Retinal pigment epithelial cell (primary cell): ENCODE measurements around the gene XXYLT1.

Source experiments
- DNase-seq: peaks from one replicate; pipeline ENCODE4 v3.0.0-alpha.2; 2010; ENCODE audit warnings: low read depth
- H3K4me3 ChIP-seq: 2 replicates; pipeline ENCODE4 v1.5.1; 2011; ENCODE audit warnings: mild to moderate bottlenecking, low read length, control low read depth, moderate library complexity
- TF ChIP-seq, protein P1 (sequence below): conservative IDR thresholded peaks from 2 replicates; pipeline ENCODE4 v1.5.1; 2011; ENCODE audit warnings: low read depth, low read length, control low read depth, inconsistent platforms

The XXYLT1 gene

GRCh38 chr3:195270817-195271409, at the start of gene XXYLT1:
Gene XXYLT1, minus strand, starts transcription at chr3:195271159. Its CDS starts 101 bp downstream, at chr3:195271058.
- TF ChIP-seq, protein P1, sequence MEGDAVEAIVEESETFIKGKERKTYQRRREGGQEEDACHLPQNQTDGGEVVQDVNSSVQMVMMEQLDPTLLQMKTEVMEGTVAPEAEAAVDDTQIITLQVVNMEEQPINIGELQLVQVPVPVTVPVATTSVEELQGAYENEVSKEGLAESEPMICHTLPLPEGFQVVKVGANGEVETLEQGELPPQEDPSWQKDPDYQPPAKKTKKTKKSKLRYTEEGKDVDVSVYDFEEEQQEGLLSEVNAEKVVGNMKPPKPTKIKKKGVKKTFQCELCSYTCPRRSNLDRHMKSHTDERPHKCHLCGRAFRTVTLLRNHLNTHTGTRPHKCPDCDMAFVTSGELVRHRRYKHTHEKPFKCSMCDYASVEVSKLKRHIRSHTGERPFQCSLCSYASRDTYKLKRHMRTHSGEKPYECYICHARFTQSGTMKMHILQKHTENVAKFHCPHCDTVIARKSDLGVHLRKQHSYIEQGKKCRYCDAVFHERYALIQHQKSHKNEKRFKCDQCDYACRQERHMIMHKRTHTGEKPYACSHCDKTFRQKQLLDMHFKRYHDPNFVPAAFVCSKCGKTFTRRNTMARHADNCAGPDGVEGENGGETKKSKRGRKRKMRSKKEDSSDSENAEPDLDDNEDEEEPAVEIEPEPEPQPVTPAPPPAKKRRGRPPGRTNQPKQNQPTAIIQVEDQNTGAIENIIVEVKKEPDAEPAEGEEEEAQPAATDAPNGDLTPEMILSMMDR: peak; percentile 48
- H3K4me3 ChIP-seq: peak within 1 kb of the TSS; percentile 86
- DNase-seq: peak; percentile 54

DNA sequence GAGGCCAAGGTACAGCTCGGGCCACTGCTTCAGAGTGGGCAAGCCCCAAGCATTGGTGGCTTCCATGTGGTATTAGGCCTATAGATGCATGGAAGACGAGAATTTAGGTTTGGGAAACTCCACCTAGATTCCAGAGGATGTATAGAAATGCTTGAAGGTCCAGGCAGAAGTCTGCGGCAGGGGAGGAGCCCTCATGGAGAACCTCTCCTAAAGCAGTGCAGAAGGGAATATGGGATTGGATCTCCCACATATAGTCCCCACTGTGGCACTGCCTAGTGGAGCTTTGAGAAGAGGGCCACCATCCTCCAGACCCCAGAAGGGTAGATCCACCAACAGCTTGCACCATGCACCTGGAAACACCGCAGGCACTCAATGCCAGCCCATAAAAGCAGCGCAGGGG, 48.1 kb upstream of the XXYLT1 start:
- no peak for DNase-seq
- H3K4me3 ChIP-seq: no peak overlapping the region
- TF ChIP-seq, protein P1: no peak

DNA sequence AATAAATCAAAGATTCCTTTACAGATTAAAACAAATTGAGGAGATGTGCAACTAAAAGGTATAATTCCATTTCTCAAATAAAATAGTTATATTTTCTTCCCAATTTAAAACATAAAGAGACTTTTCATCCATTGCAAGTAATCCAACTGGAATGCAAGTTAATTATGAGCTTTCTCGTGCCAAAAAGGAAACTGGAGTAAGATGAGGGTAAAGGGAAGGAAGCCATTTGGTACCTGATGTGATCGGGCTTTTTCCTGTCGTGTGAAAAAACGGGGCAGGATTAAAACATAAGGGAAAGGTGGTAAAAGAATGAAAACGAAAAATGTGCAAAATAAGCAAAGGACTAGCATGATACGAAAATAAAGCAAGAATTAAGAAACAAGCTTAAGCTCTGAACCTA, 41.8 kb upstream of the XXYLT1 start:
- no peak overlapping the region for H3K4me3 ChIP-seq
- no peak for DNase-seq
- TF ChIP-seq, protein P1: no peak

GRCh38 chr3:195307711-195308110, 36.8 kb upstream of the XXYLT1 start:
- no peak overlapping the region for H3K4me3 ChIP-seq
- no peak for DNase-seq
- TF ChIP-seq, protein P1: no peak

DNA sequence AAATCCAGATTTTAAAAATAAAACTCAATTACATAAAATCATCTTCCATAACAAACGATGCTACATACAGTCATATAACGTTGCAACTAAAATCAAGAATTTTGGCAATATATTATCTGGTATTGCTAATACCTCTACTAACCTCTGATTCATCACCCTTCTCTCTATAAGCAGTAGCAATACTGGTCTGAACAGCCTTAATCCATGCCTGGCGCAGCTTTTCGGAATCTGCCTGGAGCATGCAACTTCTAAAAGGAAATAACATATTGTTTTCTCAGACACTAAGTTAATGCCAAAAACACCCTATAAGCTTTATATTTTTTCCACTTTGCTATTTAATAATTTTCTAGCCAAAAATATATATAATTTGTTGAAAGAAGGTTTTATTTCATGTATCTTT, 35.4 kb upstream of the XXYLT1 start:
- no peak for DNase-seq
- TF ChIP-seq, protein P1: no peak
- H3K4me3 ChIP-seq: no peak overlapping the region

- TF ChIP-seq, protein P1: no peak
- DNase-seq: no peak
These were observed 31.5 kb upstream of the XXYLT1 start for GRCh38 chr3:195302431-195302830.

DNA sequence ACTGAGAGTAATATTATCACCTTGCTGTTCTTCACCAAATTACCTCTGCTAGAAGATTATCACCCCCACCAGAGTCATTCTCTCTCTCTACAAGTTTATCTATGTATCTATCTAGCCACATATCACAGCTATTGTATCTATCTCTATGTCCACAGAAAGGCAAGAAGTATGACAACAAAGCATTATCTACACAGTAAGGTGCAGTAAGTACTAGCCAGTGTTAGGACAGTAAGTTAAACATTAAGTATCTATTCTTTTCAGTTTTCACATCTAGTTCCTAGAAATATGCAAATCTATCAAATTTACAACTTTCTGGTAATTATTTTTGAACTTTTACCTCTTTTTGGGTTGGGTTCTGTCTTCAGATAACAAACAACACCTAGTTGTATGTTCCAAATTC, 26.5 kb upstream of the XXYLT1 start:
- TF ChIP-seq, protein P1: no peak
- DNase-seq: no peak

More at GRCh38 chr3:195302431-195302830, 31.5 kb upstream of the XXYLT1 start:
- H3K4me3 ChIP-seq: no peak overlapping the region

More for the DNA sequence above, 26.5 kb upstream of the XXYLT1 start:
- H3K4me3 ChIP-seq: no peak overlapping the region
